Activated CD8-positive, alpha-beta memory T cell treated with anti-CD3 and anti-CD28 coated beads, Interleukin-2, amount 50 U/mL, for 24 hours (primary cell): ENCODE measurements around the gene DNMT3A.

Experiments
- DNase-seq: peaks from one replicate; pipeline ENCODE4 v3.0.0-alpha.2; 2020; ENCODE audit errors: extremely low read depth

DNMT3A gene

DNA sequence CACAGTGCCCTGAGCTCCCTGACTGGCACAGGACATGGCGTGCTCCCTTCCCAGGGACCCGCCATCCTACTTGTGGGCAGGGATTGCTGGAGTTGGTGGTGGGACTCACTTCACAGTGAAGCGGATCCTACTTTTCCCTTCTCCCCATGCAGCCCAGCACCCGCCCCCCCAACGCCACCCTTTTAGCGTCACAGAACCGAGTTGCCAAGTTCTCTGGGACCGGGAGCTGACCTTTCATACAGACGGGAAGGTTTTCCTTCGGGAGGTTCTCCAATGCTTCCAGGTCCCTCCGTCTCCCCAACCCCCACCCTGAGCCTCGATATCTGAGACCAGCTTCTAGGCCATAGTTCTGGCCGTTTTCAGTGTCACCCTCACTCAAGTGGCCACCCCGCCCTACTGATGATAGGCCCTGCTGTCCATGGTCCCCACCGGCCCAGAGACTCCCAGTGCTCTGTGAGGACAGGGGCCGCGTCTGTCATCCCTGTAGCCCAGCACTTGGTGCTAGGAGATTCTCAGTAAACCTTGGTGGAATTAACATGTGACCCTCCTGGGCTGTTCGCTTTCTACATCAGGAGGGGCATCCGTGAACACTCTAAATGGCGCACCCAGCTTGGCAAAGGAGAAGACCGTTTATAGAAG, 1.6 kb upstream of the DNMT3A start:
- no peak for DNase-seq

GRCh38 chr2:25342372-25343186, 854 bp upstream of the DNMT3A start:
- peak; percentile 56 for DNase-seq

GRCh38 chr2:25341011-25341727, 556 bp downstream of the DNMT3A start:
- no peak for DNase-seq

DNA sequence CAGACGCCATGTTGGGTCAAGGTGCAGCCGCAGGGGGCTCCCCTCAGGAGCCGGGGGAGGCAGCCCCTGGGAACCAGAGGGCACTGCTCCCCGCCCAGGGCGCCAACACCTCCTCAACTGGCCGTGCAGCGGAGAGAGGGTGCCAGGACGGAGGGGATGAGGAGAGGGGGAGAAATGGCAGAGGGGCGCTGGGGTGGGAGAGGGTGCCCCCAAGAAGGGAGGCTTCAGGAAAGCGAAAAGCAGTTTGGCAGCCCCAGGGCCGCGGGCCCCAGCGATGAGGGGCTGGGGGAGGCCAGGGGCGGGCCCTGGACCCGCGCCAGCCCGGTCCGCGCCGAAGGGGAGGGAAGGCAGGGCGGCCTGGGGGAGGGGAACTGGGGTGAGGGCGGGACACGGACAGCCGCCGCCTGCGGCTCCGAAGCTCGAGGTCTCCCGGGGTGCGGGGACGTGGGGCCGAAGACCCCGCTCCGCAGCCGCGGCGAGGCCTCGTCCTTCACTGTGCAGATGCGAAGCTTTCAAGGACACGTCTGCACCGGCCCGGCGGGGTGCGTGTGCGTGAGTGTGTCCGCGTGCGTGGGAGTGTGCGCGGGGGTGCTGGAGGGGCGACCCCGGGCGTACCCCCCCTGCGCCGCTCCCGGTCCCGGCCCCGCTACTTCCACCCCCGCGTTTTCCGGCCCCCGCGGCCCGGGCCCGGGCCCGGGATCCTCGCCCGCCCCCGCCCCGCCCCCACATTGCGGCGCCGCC, 1.4 kb downstream of the DNMT3A start:
- no peak for DNase-seq

GRCh38 chr2:25339791-25340180, 1.9 kb downstream of the DNMT3A start:
- no peak for DNase-seq

- DNase-seq = no peak
Observed at GRCh38 chr2:25339211-25339674, 2.5 kb downstream of the DNMT3A start.

GRCh38 chr2:25338401-25338800, 3.3 kb downstream of the DNMT3A start:
- no peak for DNase-seq

- no peak for DNase-seq
Observed at GRCh38 chr2:25337891-25338290, 3.8 kb downstream of the DNMT3A start.

GRCh38 chr2:25337276-25337675, 4.4 kb downstream of the DNMT3A start:
- no peak for DNase-seq

- no peak for DNase-seq
Observed at GRCh38 chr2:25336383-25336841, 5.3 kb downstream of the DNMT3A start.

GRCh38 chr2:25335971-25336370, 5.8 kb downstream of the DNMT3A start:
- DNase-seq = no peak

DNA sequence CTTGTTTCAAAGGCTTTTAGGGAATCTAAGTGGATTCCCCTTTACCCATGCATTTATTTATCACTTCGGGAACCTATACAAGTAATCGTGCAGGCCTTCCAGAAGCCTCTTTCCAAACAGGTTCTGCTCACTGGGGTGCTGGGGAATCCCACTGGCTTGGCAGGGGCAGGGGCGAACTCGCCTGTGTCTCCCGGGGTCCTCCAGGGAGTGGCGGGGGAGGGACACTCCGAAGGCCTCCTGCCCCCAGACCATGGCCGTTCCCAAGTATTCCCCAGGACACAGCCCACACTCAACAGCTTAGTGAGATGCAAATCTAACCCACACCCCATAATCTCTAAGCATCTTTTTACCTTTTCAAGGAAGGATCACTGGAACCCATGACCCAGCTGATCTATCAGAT, 6.5 kb downstream of the DNMT3A start:
- DNase-seq = no peak

- no peak for DNase-seq
Observed at GRCh38 chr2:25334482-25334881, 7.2 kb downstream of the DNMT3A start.

- DNase-seq = no peak
Observed at GRCh38 chr2:25333981-25334380, 7.7 kb downstream of the DNMT3A start.

GRCh38 chr2:25332571-25332970, 9.2 kb downstream of the DNMT3A start:
- DNase-seq = no peak

- no peak for DNase-seq
Observed at GRCh38 chr2:25331686-25332365, 9.9 kb downstream of the DNMT3A start.

DNA sequence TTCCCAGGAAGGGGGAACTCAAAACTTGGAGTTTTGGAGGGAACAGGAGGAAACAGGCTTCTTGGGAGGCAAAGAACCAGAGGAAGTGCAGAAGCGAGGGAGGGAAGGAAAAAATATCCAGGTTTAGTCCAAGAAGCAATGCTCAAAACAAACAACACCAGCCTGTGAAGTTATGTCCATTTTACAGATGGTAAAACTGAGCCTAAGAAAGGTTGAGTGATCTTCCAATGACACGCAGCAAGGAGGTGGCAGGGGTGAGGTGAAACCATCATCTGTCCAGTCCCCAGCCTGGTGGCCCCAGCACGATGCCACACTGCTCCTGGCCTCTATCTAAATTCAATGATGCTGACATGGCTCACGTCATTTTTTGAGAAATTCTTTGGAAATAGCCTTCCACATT, 10.8 kb downstream of the DNMT3A start:
- no peak for DNase-seq

DNA sequence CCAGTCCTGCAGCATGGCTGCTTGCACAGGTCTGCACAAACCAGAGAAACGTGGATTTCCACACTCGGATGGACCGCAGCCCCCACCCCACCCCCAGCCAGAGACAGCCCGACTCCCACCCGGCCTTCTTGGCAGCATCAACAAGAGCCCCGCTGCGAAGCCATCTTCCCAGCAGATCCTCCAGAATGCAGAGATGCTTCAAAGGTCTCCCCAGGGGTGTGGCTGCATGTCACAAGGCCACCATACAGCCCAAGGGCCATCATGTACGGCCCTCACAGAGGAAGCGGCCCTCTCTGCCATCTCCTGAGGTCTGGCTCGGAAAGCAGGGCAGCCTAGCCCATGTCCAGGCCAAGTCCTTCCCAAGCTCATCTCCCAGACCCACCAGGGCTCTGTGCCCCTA, 11.5 kb downstream of the DNMT3A start:
- no peak for DNase-seq

GRCh38 chr2:25328152-25329085, 13.3 kb downstream of the DNMT3A start:
- no peak for DNase-seq

GRCh38 chr2:25326326-25327013, 15.3 kb downstream of the DNMT3A start:
- no peak for DNase-seq
